HG02884 (cell line): Measurements from ENCODE around the gene ARHGAP33.
"Not testable (repeated sequence)": the region's sequence is repeated elsewhere in the genome, so short reads cannot be mapped to it uniquely, and the experiment has no call there.

Source experiments
- ATAC-seq: cut with Tn5 transposase; IDR thresholded peaks from one replicate; pipeline ENCODE4 v1.9.1; 2021; ENCODE audit warnings: mild to moderate bottlenecking, moderate library complexity; ENCODE audit not compliant: unreplicated experiment

The ARHGAP33 gene

DNA sequence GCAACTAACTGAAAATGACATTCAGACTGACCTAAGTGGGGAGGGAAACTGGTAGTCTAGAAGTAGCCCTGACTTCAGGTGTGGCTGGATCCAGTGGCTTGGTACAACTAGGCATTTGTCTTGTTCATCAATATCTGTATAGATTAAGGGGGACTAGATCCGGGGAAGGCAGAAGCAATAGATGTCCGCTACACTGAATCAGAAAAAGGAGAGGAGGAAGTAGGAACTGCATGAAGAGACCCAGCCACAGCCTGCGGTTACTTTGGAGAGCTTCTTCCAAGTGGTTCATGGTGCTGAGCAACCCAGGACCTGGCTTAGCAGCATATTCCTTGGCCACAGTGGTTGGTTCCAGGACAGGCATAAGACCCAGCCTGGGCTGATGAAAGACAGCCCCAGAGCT lies 47.2 kb downstream of the ARHGAP33 start:
- no peak for ATAC-seq

DNA sequence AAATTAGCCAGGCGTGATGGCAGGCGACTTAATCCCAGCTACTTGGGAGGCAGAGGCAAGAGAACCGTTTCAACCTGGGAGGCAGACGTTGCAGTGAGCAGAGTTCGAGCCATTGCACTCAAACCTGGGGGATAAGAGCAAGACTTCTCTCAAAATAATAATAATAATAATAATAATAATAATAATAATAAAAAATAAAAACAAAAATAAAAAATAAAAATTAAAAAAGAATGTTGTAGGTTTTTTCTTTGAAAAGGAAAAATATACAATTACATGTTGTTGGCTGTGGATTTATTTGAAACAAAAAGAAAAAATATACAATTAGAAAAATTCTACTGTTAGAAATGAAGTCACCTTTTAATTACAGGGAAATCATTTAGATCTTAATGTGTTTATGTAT lies 48.8 kb downstream of the ARHGAP33 start:
- ATAC-seq: no peak

DNA sequence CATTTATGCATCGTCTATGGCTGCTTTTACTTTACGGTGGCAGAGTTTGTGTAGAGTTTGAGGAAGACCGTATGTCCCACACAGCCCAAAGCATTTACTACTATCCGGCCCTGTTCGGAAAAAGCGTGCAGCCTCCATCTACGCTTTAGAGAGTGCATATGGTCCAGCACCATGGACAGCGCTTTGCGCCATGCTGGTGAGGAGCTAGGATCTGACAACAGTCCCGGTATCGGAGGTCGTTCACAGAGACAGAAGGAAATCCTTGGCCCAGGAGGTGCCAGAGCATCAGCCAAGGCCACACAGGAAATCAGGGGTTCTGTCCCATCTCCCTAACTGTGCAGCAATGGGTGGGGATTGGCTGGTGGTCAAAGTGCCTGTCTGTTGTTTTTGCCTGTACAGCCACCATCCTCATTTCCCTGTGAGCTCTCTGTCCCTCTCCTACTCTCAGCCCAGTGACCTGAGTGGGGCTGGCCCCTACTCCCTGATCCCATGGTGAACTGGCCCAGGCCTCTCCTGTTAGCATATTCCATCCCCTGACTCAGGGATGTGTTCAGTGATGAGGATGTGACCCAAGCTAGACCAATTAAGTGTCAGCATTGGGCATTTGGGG lies 53.4 kb downstream of the ARHGAP33 start:
- no peak for ATAC-seq

DNA sequence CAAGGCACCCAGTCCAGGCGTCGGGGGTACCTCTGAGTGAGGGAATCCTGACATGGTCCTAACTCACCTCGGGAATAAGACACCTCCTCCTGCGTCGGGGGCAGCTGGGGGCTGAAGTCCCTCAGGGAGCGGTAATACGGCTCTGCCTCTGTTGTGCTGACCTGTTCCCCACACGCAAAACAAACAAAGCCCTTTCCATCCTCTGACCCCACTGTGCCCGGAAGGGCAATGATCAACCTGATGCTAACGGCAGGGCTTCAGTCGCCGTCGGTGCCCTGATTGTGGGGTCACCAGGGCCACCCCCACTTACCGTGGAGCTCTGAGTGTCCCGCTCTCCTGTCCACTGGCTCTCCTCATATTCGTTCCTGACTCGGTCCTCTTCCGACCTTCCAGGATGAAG lies 55.6 kb downstream of the ARHGAP33 start:
- ATAC-seq: no peak

DNA sequence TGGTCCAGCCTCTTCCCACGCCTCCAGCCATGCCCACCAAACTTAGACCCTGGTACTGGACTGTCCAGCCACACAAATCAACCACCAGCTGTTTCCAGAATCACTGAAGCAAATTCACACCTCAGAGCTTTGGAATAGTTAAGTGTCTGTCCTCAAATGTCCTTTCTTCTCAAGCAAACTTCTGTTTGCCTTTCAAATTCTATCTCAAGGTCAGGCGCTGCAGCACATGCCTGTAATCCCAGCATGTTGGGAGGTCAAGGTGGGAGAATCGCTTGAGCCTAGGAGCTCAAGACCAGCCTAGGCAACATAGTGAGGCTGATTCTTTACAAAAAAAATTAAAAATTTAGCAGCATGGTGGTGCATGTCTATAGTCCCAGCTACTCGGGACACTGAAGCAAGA lies 56.7 kb downstream of the ARHGAP33 start:
- ATAC-seq: no peak

DNA sequence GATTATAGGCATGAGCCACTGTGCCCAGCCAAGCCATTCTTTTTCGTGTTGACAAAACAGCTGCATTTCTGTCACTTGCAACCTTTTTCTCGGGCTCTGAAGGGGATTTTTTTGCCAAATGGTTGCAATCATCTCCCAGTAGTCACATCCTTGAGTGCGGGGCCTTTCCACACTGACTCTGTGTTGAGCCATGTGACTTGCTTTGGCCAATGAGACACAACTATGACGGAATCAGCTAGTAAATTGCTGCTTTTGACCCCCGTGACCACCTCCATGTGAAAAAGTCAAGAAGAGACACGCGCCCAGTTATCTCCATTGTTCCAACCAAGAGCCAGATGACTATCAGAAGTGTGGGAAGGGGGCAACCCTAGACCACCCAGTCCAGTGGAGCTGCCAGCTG lies 58.6 kb downstream of the ARHGAP33 start:
- ATAC-seq: no peak

DNA sequence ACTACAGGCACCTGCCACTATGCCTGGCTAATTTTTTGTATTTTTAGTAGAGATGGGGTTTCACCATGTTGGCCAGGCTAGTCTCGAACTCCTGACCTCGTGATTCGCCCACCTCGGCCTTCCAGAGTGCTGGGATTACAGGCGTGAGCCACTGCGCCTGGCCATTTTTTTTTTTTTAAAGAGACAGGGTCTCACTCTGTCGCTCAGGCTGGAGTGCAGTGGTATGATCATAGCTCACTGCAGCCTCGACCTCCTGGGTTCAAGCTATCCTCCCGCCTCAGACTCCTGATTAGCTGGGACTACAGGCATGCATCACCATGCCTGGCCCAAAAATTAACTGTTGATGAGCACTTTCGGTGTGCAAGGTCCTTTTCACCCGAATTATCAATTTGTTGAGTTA lies 60.7 kb downstream of the ARHGAP33 start:
- ATAC-seq: not testable (repeated sequence)
